Iris pigment epithelial cell (primary cell): Measurements from ENCODE around the gene PELI2.
"Not testable (repeated sequence)": the region's sequence is repeated elsewhere in the genome, so short reads cannot be mapped to it uniquely, and the experiment has no call there.

Experiments
- DNase-seq: peaks from one replicate; pipeline ENCODE4 v3.0.0-alpha.2; 2011; ENCODE audit warnings: low read depth

The PELI2 gene

DNA sequence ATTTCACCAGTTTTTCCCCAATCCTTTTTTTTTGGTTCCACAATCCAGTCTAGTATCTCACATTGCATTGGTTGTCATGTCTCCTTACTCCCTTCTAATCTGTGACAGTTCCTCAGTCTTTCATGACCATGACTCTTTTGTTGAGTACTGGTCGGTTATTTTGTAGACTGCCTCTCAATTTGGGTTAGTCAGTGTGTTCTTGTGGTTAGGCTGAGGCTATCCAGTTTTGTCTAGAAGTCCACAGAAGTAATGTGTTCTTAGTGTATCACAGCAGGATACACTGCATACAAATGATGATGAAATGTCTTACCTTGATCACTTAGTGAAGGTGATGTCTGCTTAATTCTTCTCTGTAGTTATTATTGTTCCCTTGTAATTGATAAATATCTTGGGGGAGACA lies 24.8 kb downstream of the PELI2 start:
- no peak for DNase-seq

GRCh38 chr14:56144176-56144575 lies 26.0 kb downstream of the PELI2 start:
- DNase-seq, result no peak

GRCh38 chr14:56145181-56145769 lies 27.1 kb downstream of the PELI2 start:
- peak; percentile 39 for DNase-seq

GRCh38 chr14:56145965-56146364 lies 27.8 kb downstream of the PELI2 start:
- DNase-seq, result peak; percentile 90

DNA sequence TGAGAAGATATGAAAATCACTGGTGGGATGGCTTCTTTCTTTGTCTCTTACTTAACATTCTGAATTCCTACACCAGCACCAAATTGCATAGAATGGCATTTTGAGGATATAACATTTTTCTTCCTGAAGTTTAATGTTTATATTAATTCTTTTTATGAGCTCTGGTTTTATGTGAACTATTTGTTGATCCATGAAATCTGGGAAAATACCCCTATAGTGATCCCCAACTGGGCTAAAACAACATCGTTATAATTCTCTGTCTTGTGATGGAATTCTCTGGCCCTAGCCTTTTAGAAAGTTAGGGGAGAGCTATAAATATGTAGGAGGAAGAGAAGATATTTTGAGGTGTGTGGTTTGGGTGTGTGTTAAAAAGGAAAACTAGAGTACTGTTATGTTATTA lies 29.2 kb downstream of the PELI2 start:
- DNase-seq, result no peak

DNA sequence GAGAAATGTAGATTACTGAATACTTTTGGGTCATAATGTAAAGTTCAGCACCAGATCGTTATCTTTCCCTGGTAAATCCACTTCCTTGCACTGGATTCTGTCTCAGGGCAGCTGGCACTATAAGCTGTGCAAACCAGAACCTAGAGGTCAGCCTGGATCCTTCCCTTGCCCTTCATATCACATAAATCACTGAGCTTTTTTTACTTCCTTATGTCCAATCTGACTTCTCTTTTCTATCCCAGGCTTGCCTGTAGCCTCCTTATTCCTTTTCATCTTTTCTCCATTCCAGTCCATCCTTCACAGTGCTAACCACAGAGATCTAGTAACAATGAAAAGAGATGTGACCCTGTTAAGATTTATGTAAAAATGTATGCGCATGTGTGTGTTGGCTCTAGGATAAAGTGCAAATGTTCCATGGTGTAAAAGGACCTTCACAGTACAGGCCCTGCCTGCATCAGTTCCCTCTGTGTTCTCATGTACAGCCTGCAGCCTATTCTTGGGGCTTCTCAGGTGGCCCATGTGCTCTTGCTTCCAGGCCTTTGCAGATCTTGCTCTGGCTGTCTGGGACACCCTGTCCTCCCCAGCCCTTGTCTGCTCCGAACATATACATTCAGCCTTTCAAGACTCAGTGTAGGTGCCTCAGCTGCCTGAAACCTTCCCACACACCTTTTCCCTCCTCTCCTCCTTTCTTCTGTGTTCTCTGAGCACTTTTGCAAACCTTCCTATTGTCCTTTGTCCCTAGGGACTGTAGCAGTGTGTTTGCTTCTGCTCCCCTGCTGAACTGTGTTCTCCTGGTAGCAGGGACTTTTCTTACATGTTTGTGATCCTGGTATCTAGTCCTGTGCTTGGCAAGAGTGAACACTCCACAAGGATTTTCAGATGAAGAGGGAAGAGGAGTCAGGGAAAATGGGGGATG lies 30.0 kb downstream of the PELI2 start:
- no peak for DNase-seq

- DNase-seq, result no peak
Measured at GRCh38 chr14:56149151-56149550, 30.9 kb downstream of the PELI2 start.

DNA sequence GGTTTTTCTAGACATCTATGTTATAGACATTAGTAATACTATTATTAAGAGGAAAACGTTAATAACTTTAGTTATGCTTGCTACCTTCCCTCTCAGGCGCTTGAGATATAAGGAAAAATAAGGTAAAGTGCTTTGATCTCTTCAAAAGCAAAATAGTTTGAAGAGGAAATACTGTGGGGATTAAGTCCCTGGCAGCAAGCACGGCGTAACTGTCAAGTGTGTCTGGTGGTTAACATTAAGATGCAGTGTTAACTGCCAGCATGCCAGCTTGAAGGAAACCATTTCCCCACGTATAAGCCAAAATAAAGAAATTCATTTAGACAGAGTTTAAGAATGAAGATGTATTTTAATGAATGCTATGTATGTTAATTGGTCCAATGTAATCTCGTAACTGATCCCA lies 31.8 kb downstream of the PELI2 start:
- DNase-seq, result no peak

DNA sequence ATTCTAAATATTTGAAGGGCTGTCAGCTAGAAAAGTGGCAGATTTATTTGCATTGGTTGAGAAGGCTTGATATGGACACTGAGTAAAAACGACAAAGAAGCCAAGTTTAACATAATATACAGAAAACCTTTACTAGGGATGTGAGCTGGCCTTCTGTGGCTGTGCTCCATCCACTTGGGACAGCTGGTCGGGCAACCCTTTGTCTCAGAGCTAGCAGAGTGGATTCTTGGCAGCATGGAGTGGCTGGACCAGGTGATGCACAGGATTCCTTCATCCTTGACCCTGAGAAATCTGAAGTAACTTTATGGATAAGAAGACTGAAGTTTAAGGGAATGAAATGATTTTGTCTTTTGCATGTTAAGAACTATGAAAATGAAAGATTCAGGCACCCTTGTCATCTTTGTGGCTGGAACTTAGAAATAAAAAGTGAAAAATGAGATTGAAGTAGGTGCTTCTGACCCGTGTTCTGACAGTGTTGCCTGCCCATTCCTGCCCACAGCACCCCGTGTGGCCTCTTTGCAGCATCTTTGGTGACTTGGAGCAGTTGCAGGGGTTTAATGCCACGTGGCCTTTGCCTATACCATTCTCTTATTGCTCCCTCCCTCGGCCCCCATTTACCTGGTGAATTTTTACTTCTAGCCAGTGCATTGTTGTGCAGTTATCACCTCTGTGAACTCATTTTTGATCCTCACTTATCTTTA lies 32.6 kb downstream of the PELI2 start:
- DNase-seq, result no peak

DNA sequence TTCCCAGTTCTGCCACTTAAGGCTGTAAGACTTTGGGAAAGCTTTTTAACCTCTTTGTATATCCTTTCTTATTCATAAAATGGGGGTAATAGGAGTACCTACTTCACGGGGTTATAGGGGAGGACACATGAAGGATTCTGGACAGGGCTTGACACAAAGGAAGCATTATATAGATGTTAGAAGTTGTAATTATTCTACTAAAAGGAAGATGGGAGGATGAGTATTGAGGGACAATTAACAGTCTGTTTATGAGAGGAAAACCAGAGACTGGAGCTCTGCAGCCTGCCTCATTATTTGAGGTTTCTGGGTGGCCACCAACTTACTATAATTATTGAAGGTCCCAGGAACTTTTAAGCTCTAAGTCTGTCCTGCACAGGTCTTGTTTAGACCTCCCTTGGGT lies 34.0 kb downstream of the PELI2 start:
- DNase-seq, result no peak

DNA sequence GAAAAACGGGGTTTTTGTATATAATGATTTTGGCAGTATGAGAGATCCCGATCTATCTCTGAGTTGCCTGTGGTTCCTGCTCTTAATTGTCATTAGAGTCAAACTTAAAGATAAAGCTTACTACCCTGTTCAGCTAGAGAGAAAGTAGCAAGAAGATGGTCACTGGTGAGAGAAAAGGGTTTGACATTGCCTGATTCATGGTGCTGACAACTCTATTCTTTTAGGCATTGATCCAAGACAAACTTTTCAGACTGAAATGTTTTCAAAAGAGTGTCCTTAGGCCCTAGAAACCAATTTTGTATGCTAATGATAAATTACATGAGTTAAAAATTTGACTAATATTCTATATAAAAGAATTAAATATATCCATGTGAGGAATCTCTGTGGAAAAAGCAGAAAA lies 35.1 kb downstream of the PELI2 start:
- peak; percentile 48 for DNase-seq

- no peak for DNase-seq
Measured at GRCh38 chr14:56154321-56154720, 36.1 kb downstream of the PELI2 start.

DNA sequence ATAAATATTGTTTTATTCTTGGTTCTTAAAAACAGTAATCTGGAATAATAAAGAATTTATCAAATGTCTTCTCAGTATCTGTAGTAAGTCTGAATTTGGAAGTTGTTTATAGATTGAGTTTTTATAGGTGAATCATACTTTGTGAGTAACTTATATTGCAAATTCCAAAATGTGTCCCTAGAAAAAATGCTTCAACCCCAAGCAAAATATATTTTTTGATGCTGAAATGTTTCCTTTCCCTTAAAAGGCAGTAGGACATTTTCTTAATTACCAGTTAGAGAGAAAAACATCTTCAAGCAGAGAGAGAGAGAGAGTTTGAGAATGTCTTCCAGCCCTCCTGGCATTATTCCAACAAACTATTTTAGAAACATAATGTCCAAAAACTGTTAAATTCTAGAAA lies 37.9 kb downstream of the PELI2 start:
- peak; percentile 18 for DNase-seq

DNA sequence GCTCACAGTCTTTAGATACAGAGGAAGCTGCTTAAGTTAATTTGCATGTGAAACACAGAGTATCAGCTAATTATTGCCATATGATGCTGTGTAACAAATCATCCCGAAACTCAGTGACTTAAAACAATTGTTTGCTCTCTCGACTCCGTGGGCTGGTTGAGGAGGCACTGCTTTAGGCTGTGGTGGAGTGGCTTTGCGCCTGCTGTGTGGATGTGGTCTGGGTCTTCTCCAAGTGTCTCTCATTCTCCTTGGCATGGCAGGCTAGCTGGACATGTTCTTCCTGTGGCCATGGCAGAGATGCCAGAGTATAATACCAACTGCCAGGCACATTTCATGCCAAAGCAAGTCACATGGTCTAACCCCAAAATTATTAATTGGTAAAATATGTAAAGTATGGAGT lies 40.9 kb downstream of the PELI2 start:
- no peak for DNase-seq

- no peak for DNase-seq
Measured at GRCh38 chr14:56160088-56160487, 41.9 kb downstream of the PELI2 start.

DNA sequence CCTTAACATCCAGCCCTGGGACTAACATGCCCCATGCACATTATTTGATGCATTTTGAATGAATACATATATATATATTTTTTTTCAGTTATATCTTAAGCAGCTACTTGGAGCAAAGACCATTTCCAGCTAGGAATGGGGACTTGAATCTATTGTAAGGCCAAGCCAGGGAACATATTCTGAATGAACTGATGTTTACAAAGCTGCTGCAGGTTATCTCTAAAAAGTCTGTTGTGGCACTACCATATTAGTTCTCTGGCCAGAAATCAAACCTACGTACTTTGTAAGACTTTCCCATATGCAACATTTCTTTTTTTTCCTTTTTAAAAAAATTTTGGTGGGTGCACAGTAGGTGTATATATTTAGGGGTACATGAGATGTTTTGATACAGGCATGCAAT lies 43.4 kb downstream of the PELI2 start:
- no peak for DNase-seq

- no peak for DNase-seq
Measured at GRCh38 chr14:56162476-56162875, 44.3 kb downstream of the PELI2 start.

DNA sequence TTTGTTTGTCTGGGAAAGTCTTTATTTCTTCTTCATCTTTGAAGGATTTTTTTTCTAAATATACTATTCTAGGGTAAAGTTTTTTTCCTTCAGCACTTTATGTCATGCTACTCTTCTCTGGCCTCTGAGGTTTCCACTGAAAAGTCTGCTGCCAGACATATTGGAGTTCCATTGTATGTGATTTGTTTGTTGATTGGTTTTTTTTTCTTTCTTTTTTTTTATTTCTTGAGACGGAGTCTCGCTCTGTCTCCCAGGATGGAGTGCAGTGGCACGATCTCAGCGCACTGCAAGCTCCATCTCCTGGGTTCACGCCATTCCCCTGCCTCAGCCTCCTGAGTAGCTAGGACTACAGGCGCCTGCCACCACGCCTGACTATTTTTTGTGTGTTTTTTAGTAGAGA lies 48.4 kb downstream of the PELI2 start:
- DNase-seq, result not testable (repeated sequence)

DNA sequence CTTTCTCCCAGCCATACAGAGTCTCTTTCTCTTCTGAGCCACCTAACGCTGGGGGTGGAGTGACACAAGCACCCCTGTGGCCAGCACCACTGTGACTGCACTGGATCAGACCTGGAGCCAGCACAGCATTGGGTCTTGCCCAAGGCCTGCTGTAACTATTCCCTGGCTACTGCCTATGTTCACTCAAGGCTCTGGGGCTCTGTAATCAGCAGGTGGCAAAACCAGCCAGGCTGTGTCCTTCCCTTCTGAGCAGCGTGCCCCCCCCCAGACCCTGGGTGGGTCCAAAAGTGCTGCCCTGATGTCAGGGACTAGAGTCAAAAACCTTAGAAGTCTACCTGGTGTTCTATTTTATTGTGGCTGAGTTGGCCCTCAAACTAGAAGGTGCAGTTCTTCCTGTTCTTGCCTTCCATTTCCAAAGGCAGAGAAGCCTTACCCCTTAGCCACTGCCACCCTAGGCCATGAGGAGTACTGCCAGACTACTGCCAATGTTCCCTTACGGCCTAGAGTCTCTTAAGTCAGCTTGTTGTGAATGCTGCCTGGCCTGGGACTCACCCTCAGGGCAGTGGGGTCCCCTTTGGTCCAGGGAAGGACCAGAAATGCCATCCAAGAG lies 49.9 kb downstream of the PELI2 start:
- no peak for DNase-seq

GRCh38 chr14:56170028-56170427 lies 51.8 kb downstream of the PELI2 start:
- DNase-seq, result no peak

- no peak for DNase-seq
Measured at GRCh38 chr14:56170877-56171422, 52.7 kb downstream of the PELI2 start.

DNA sequence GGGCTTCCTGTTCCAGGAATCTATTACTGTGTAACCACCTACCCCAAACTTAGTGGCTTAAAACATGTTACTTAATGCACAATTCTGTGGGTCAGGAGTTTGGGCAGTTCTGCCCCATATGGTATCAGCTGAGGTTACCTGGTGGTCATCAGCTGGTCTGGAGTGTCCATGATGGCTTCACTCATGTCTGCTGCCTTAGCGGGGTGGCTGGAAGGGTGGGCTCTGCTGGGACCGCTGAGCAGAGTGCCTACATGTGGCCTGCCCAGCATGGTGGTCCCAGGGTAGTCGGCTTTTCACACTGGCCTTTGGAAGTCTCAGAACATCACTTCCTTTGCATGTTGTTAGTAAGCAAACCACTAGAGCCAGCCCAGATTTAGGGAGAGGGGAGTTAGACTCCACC lies 53.9 kb downstream of the PELI2 start:
- no peak for DNase-seq
